Body of pancreas (tissue), 4 donors: ENCODE measurements around the gene ACKR2.

ENCODE experiments used
- POLR2A ChIP-seq, 3 donors: fragments of 450-650 bp; IDR thresholded peaks; one replicate each; pipeline ENCODE4 v1.6.1; 2016; ENCODE audit warnings: antibody characterized with exemption in 3 of 3, mild to moderate bottlenecking in 2 of 3
- TF ChIP-seq, protein P1 (sequence below), 7 experiments: fragments of 450-650 bp in 4 of 7; fragments of 200-600 bp in 3 of 7; sonication (generic) in 3 of 7; IDR thresholded peaks; one replicate each; pipeline ENCODE4 v1.5.1; 2016 to 2019; ENCODE audit warnings: antibody characterized with exemption in 7 of 7

DNA sequence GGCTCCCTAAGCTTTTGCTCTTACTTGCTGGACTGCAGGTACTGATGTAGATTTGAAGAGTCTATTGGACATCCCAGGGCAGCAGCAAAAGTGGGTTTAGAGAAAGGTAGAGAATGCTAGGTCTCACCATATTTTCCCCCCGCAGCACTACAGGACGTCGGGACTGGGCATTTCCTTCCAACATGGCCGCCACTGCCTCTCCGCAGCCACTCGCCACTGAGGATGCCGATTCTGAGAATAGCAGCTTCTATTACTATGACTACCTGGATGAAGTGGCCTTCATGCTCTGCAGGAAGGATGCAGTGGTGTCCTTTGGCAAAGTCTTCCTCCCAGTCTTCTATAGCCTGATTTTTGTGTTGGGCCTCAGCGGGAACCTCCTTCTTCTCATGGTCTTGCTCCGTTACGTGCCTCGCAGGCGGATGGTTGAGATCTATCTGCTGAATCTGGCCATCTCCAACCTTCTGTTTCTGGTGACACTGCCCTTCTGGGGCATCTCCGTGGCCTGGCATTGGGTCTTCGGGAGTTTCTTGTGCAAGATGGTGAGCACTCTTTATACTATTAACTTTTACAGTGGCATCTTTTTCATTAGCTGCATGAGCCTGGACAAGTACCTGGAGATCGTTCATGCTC, 55.2 kb downstream of the ACKR2 start:
- TF ChIP-seq, protein P1, sequence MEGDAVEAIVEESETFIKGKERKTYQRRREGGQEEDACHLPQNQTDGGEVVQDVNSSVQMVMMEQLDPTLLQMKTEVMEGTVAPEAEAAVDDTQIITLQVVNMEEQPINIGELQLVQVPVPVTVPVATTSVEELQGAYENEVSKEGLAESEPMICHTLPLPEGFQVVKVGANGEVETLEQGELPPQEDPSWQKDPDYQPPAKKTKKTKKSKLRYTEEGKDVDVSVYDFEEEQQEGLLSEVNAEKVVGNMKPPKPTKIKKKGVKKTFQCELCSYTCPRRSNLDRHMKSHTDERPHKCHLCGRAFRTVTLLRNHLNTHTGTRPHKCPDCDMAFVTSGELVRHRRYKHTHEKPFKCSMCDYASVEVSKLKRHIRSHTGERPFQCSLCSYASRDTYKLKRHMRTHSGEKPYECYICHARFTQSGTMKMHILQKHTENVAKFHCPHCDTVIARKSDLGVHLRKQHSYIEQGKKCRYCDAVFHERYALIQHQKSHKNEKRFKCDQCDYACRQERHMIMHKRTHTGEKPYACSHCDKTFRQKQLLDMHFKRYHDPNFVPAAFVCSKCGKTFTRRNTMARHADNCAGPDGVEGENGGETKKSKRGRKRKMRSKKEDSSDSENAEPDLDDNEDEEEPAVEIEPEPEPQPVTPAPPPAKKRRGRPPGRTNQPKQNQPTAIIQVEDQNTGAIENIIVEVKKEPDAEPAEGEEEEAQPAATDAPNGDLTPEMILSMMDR (IDR thresholded peaks at IDR 0.05) = no peak
- no peak for TF ChIP-seq POLR2A (IDR thresholded peaks at IDR 0.05)
